GM21576 (cell line): Measurements from ENCODE around the gene CLPX.
"Not testable (repeated sequence)": the region's sequence is repeated elsewhere in the genome, so short reads cannot be mapped to it uniquely, and the experiment has no call there.

Source experiments
- ATAC-seq: cut with Tn5 transposase; IDR thresholded peaks from one replicate; pipeline ENCODE4 v1.9.1; 2021; ENCODE audit warnings: mild to moderate bottlenecking, moderate library complexity; ENCODE audit not compliant: unreplicated experiment

Gene CLPX

GRCh38 chr15:65105038-65105437, 80.1 kb downstream of the CLPX start:
- no peak for ATAC-seq

GRCh38 chr15:65102912-65103311, 82.2 kb downstream of the CLPX start:
- no peak for ATAC-seq

- no peak for ATAC-seq
Observed at GRCh38 chr15:65101891-65102708, 83.0 kb downstream of the CLPX start.

GRCh38 chr15:65101411-65101890, 83.7 kb downstream of the CLPX start:
- no peak for ATAC-seq

- no peak for ATAC-seq
Observed at GRCh38 chr15:65100442-65100841, 84.7 kb downstream of the CLPX start.

- ATAC-seq = not testable (repeated sequence)
Observed at GRCh38 chr15:65099801-65100200, 85.3 kb downstream of the CLPX start.

- ATAC-seq = no peak
Observed at GRCh38 chr15:65099336-65099735, 85.8 kb downstream of the CLPX start.
